GM19438 (cell line): Measurements from ENCODE around the gene RUVBL1.

ENCODE experiments used
- ATAC-seq: cut with Tn5 transposase; IDR thresholded peaks from one replicate; pipeline ENCODE4 v1.9.1; 2021; ENCODE audit warnings: low read depth; ENCODE audit not compliant: unreplicated experiment

Gene RUVBL1

DNA sequence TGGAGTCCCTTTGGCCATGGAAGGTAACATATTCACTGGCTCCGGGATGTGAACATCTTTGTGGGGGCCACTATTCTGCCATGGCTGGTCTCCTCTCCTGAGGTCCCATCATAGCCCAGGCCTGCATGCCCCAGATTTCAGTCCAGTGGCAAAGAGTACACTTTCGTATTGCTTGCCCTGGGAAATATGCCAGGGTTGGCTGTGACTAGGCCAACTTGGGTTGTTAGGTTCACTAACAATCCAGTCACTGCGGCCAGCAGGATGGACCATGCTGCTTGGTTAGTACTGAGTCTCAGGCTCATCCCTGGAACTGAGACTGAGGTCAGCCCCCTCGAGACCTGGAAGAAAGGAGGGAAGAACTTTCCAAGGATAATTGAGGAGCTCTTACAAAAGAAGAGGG is 19.9 kb upstream of the RUVBL1 start:
- ATAC-seq: no peak

DNA sequence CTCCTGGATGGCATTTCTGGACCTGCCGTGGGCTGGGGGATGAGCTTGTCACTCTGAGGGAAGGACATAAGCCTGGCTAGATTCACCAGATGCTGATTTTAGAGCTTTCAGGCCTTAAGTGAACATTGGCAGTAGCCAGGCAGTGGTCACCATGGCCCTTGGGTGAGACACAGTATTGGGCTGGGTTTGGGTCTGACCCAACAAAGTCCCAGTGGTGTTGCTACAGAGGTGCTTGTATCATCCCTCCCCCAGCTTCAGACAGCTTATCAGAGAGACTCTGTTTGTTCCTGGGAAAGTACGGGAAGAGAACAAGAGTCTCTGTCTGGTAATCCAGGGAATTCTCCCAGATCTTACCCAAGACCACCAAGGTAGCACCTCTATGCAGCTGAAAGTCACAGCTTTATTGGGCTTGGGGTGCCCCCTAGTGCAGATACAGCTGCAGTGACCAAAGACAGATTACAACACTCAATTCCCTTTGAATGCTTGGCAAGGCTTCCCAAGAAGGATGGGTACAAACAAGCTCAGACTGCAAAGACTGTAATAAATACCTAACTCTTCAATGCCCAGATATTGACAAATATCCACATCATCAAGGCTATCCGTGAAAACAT is 9.8 kb upstream of the RUVBL1 start:
- ATAC-seq: no peak

DNA sequence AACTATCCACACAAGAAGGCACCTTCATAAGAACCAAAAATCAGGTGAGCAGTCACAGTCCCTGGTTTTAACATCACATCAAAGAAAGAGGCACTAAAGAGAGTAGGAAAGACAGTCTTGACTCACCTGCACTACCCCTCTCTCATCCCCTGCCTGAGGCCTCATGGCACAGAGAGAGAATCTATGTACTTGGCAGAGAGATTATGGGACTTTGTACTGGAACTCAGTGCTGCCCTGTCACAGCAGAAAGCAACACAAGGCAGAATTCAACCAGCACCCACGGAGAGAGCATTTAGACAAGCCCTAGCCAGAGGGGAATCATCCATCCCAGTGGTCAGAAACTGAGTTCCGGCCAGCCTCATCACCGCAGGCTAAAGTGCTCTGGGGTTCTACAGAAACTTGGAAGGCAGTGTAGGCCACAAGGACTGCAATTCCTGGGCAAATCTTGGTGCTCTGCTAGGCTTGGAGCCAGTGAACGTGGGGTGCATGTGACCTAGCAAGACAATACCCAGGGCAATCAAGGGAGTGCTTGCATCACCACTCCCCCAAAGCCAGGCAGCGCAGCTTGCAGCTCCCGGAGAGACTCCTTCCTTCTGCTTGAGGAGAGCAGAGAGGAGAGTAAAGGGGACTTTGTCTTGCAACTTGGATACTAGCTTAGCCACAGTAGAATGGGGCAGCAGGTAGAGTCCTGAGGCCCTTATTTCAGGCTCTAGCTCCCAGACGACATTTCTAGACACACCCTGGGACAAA is 8.5 kb upstream of the RUVBL1 start:
- ATAC-seq: no peak

DNA sequence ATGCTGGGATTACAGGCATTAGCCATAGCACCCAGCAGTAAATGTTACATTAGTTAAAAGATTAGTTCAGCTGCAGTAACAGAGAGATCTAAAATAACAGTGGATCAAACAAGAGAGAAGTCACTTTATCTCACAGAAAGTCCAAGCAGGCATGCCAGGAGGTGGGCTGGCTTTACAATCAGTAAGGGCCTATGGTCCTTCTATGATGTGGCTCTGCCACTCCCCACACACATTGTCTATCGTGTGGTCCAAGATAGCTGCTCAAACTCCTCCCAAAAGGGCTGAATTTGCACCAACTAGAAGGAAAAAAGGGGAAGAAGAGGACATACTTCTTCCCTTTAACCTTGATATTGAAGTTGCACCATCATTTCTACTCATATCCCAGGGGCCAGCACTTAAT is 4.6 kb upstream of the RUVBL1 start:
- ATAC-seq: no peak

DNA sequence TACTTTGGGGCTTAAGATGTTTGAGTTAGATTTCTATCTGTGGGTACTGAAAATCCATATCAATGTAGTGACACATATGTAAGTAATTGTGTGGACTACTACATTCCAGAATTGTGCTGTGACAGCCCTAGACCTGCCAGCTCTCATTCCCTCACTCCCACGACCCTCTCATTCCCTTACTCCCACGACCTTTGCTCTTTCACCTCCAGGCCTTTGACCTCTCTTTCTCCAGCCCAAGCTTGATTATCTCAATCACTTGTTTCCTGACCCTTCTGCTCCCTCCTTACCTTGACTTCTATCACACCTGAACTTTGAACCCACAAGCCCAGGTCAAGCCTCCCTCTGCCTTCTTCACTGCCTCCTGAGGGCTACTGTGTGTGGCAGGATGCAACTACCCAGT is 3.6 kb upstream of the RUVBL1 start:
- ATAC-seq: no peak

DNA sequence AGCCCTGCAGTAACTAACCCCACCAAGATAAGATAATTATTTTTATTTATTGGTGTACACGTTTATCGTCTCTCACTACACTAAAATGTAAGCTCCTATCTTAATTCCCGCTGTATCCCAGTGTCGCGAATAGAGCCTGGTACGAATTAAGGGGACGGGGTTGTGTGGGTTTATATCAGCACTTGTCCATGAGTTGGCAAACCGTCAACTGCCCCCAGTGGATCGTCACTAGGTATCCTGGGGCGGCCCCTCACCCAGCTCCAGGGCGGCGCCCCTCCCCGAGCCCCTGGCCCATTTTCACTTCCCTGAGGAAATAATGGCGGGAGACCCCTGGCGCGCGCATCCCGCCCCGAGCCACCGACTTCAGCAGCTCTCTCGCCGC is 465 bp downstream of the RUVBL1 start:
- no peak for ATAC-seq

DNA sequence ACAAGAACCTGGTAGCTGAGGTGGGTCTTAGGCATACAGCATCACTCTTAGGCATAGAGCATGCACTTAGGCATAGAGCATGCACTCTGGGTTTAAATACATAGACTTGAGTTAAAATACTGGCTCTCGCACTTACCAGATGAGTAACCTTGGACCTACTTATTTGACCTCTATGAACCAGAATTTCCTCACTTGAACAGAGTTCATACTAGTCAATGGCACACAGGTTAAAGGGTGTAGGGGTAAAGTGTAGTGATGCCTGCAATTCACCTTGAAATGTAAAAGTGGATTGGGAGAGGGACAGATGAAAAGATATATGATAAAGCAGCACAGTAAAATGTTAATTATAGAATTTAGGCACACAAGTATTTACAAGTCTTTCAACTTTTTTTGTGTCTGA is 1.6 kb downstream of the RUVBL1 start:
- no peak for ATAC-seq

DNA sequence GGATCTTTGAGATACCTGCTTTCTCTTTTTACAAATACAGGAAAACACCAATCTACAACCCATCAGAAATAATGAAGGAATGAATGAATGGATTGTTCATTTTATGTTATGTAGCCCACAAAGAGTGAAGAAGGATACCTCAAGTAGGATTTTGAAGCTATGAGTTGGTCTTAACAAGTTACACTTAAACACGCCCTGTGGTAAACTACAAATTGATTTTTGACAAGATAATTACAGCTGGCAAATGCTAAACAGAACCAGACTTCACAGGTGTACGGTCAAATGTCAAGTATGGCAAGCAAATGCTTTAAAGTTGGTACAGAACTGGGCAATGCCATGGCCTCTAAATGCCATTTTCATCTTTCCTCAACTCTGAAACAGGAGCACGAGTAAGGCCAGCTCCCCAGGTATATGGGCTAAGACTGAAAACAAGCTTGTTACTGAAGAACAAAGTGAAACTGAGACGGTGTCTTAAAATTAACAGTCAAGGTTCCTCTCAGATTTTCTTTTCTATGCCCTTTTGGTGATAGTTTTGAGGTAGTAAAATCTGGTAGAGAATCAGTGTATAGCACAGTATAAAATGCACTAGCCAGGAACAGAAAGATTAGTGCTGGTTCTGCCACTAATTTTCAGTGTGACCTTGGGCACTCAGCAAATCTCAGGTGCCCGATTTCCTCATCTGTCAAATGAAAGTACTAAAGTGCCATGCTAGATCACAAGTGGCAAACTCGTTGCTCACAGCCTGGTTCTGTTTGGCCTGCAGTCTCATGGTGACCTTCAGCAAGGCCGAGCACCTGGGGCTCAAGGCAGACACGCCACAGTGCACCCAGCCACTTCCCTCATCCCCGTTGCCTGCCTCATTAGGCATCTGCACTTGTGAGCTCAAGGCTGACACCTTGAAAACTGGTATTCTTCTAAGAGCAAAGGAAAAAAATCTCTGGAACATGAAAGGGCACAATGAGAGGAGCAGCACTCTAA is 9.5 kb downstream of the RUVBL1 start:
- peak; percentile 77 for ATAC-seq

DNA sequence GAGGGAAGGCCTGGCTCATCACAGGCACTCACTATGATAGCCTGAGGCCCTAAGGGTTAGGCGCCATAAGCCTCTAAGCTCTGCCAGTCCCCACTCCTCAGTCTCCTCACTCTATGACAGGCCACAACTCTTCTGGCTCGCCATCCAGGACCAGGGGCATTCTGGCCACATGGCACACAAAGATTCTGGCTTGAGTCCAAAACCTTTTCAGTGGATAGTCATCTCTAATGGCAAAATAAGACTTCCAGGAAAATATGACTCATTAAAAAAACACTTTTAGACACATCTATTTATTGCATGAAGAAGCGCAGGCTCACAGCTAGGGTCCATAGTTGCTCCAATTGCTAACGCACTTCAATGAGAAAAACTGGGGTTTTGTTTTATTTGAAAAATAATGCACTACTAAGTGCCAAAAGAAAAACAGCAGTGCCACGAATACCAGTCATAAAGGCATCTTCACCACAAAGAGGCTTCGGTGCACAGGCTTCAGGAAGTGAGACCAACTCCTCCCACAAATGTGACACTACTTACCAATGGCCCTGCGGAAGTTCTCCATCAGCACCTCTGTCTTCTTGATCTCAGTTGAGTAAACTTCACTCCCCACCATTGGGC is 11.1 kb downstream of the RUVBL1 start:
- no peak for ATAC-seq

DNA sequence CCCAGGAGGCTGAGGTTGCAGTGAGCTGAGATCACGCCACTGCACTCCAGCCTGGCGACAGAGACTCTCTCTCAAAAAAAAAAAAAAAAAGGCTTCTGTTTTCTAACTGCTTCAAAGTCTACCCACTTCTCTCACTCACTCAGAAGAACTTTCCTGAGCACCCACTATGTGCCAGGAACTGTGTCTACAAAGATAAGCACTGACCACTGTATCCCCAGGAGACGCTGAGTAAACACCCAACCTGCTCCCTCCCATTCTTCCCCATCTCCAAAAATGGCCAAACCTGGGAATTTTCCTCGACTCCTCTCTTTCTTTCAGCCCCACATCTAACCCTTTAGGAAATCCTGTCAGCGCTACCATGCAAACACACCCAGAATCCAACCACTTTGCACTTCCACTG is 12.5 kb downstream of the RUVBL1 start:
- ATAC-seq: no peak

DNA sequence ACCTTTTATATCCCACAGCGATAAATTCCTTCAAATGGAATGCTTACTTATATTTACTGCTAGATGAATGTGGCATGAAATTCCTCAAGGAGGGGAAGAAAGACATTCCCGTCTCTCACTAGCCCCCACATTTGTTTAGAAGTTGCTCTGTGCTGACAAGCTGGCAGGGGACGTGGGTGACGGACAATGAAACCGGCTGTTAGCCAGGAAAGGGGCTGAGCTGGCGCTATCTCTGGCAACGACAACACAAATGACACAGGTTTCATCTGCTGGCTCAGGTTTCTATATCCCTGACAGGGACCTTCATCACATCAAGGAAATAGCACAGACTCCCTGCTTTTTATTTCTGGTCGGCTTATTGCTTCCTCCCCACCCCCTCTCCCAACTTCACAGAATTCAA is 15.8 kb downstream of the RUVBL1 start:
- no peak for ATAC-seq

DNA sequence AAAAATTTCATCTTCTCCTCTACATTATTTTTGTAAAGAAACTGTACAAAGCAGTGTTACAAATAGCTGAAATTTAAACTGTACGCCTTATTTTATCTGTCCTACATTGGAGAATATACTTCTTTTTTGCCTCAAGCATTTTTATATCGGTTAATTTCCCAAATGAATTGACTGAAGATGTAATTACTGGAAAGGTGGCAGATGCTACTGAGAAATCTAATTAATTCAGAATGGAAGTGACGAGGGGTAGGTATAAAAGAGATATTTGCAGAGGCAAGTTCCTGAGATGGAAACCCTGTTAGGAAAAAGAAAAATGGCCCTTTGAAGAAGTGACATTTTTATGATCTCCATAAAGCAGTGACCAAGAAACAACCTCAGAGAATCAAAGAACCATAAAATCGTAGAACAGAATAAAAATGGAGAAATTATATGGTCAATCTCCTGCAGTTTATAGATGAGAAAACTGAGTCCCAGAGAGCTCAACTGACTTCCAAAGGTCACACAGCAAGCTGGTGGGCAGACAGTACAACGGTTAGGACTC is 20.4 kb downstream of the RUVBL1 start:
- no peak for ATAC-seq

DNA sequence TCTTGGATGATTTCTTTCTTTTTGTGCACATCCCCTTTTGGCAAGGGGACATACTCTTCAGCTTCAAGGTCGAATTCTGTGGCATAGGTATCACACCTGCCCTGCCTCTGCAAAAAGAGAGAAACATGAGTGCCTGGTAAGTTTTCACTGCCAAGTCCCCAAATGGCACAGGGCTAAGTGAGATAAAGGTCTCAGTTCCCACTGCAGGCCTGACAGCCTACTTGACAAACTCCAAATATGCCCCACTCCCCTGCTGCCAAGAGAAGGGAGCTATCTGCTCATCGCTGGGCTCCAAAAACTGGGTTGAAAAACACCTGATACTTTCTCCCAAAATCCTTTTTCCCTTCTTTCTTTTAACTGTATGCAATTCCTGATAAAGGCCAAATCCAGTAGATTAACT is 23.0 kb downstream of the RUVBL1 start:
- no peak for ATAC-seq

DNA sequence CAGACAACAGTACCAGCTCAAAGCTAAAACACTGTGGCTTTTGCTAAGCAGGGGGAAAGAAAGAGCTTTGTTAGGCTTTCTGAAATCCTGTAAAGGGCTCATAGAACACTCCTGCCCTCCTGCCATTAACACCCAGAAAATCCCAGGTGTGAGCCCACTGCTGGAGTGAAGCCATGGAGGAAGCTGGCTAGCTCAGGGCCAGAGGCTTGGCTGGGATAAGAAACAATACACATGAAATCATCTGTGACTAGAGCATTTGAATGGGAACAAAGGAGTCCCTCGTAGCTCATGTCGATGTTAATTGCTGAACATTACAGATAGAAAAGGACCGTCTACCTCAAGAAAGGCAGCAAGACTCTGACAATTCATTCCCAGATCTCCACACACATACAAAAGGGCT is 23.5 kb downstream of the RUVBL1 start:
- ATAC-seq: no peak

DNA sequence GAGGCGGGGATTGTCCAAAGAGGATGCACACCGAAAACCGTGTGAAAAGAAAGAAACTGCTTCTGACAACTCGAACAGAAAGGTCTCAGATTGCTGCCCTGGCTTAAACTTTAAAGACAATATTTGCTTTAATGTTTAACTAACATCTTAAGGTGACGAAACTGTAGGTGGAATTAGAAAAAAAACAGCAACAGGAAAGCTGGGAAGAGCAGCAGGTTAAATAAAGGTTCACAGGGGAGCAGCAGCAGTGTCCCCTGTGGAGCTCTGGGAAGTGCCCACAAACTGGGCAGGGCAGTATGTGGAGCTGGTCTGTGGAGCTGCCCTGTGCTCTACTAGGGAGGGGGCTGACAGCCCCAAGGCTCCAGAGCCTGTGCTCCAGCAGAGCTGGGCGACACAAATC is 25.4 kb downstream of the RUVBL1 start:
- ATAC-seq: no peak

DNA sequence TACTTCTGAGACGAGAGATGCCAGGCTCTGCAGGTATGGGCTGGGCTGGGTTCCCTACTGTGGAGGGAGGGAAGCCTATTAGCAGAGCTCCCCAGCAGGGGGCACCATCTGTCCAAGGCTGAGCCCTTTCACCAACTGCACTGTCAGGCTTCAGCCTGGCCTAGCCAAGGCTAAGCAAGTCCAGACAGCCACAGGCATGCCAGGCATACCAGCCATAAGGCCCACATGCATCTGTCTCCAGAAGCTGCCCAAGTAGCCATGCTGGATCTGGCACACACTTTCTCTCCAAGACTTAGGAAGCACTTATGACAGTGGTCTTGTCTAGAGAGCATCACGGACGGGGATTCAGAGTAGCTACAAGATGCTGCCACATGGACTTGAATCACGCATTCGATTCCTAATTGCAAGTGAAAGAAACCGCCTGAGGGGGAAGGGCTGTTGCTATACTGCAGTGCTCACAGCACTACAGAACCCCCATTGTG is 28.3 kb downstream of the RUVBL1 start:
- ATAC-seq: peak; percentile 95

DNA sequence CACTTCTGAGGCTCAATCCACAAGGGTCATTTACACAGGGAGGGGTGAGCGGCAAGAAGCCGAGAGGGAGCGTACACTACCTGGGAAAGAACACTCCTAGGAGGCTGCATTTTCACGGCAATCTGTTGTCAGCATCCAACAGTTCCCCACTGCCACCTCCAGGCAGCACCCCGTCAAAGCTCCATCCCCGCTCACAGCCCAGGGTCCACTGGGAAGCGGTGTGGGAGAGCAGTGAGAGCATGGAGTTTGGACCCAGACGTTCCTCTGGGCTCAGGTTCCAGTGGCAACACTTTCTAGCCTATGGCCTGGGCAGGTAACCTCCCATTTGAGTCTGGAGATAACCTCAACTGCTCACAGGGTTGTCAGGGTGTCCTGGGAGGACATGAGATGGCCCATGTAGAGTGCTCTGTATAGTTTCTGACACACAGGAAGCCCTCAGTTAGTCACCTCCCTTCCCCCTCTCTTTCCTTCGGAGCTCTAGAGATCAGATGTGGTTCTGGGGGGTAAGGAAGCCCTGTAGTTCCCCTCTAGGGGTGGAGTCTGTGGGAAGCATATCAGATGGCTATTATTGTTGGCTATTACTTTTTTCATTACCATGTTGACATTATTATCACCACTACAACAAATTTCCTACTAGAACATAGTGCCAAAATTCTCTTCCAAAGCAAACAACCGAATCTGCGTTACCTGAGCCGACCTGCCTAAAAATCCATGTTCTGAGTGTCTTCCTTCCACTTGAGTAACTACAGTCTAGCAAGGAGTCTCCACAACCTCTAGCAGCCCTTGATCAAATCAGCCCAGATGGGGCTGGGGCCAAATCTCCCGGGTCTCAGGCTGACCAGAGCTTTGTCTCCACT is 29.1 kb downstream of the RUVBL1 start:
- ATAC-seq: no peak

DNA sequence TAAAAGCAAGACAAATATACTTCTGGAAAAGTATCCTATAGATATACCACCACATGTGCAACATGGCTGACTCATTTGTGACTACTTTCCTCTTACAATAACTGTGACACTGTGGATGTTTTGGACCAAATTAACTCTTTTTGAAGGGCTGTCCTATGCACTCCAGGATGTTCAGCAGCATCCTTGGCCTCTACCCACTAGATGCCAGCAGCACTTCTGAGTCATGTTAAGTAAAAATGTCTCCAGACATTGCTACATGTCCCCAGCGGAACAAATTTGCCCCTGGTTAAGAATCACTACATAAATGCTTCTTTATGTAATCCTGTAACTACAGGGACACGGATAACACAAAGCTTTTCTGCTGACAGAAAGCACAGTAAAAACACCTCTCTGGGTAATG is 32.0 kb downstream of the RUVBL1 start:
- ATAC-seq: no peak

DNA sequence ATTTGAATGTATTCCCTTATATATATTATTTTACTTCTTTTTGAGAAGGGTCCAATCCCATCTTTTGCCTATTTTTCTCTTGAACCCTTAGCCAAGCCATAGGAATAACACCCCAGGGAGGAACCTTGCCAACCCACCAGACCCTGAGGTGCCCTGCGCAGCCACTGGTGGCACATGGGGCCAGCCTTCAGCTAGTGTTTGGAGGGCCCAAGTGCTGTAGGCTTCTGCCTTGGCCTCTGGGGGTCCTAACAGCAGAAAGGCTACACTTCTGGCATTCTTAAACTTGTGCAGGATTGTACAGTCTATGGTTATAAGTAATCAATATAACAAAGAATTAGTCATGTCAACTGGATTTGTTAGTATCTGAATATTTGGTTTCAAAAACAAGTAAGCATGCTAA is 34.5 kb downstream of the RUVBL1 start:
- ATAC-seq: no peak

DNA sequence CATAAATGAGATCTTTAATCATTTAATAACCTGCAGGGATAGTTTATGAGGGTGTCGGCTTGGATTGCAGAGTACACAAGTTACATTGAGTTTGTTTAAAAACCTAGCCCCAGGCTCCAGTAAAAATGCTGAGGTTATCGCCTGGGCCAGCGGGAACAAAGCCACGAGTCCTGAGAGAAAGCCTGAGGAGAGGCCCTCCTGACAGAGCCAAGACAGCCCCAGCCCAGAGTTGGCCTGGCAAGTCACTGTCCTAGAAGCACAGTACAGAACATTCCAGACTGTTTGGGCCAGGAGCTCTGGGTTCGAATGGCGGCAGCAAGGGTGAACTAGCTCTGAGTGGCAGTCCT is 39.0 kb downstream of the RUVBL1 start:
- ATAC-seq: no peak
